GM23338 (cell line): ENCODE measurements around the gene EPHB1.

Experiments
- CREB1 ChIP-seq: fragments of 250-450 bp; sonication (Bioruptor Pico); IDR thresholded peaks from 2 replicates; pipeline ENCODE4 v1.5.0; 2020; ENCODE audit warnings: low read depth, mild to moderate bottlenecking, moderate library complexity
- EZH2 ChIP-seq: fragments of 200-600 bp; sonication (generic); IDR thresholded peaks from one replicate; pipeline ENCODE4 v1.8.0; 2017; ENCODE audit warnings: antibody characterized with exemption, mild to moderate bottlenecking, low read depth; ENCODE audit not compliant: unreplicated experiment
- EZH2phosphoT487 ChIP-seq: fragments of 200-600 bp; sonication (generic); IDR thresholded peaks from one replicate; pipeline ENCODE4 v1.8.1; 2018; ENCODE audit warnings: antibody characterized with exemption; ENCODE audit not compliant: unreplicated experiment
- POLR2AphosphoS5 ChIP-seq: IDR thresholded peaks from 2 replicates; pipeline ENCODE4 v1.6.1; 2016; ENCODE audit warnings: antibody characterized with exemption, low read depth
- ZNF114 ChIP-seq: fragments of 250-450 bp; sonication (Bioruptor Pico); IDR thresholded peaks from 2 replicates; pipeline ENCODE4 v1.5.0; 2020; ENCODE audit warnings: mild to moderate bottlenecking, moderate library complexity
- TF ChIP-seq, protein P1 (sequence below), 2 experiments: fragments of 200-600 bp in 1 of 2; sonication (generic) in 1 of 2; conservative IDR thresholded peaks; 2 replicates each; pipeline versions ENCODE4 v1.5.1 to v1.6.1; 2016 to 2017; ENCODE audit warnings: antibody characterized with exemption in 2 of 2, low read depth in 2 of 2, mild to moderate bottlenecking in 2 of 2, moderate library complexity in 1 of 2
- TF ChIP-seq, protein P2 (sequence below): IDR thresholded peaks from one replicate; pipeline ENCODE4 v1.6.1; 2018; ENCODE audit warnings: antibody characterized with exemption; ENCODE audit not compliant: unreplicated experiment
- TF ChIP-seq, protein P3 (sequence below): IDR thresholded peaks from 2 replicates; pipeline ENCODE4 v1.6.1; 2016; ENCODE audit warnings: antibody characterized with exemption
- TF ChIP-seq, protein P4 (sequence below): fragments of 250-450 bp; sonication (Bioruptor Pico); IDR thresholded peaks from 2 replicates; pipeline ENCODE4 v1.5.0; 2020; ENCODE audit warnings: mild to moderate bottlenecking, moderate library complexity

DNA sequence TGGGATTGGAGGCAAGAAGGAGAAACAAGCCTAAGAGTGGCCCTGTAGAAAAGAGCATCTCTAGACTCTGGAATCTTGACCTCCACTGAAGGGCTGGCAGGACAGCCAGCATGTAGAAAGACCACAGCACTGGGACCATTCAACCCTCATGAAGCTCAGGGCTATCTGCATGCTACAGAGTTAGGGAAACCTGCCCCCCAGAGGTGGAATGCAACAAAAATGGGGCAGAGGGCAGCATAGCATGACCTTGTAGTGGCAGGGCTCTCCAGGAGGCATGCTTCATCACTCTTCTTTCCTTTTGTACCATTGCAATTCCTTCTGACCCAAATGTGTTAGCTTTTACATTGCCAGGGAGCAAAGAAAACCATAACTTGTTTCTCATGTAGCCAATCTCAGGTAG is 445.4 kb downstream of the EPHB1 start:
- TF ChIP-seq, protein P1, sequence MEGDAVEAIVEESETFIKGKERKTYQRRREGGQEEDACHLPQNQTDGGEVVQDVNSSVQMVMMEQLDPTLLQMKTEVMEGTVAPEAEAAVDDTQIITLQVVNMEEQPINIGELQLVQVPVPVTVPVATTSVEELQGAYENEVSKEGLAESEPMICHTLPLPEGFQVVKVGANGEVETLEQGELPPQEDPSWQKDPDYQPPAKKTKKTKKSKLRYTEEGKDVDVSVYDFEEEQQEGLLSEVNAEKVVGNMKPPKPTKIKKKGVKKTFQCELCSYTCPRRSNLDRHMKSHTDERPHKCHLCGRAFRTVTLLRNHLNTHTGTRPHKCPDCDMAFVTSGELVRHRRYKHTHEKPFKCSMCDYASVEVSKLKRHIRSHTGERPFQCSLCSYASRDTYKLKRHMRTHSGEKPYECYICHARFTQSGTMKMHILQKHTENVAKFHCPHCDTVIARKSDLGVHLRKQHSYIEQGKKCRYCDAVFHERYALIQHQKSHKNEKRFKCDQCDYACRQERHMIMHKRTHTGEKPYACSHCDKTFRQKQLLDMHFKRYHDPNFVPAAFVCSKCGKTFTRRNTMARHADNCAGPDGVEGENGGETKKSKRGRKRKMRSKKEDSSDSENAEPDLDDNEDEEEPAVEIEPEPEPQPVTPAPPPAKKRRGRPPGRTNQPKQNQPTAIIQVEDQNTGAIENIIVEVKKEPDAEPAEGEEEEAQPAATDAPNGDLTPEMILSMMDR (conservative IDR thresholded peaks at IDR 0.05; ENCODE audit: low read depth in 2 of 2): peak; percentile 53 to 89
- no peak for TF ChIP-seq POLR2AphosphoS5
- TF ChIP-seq EZH2: no peak
- TF ChIP-seq, protein P2, sequence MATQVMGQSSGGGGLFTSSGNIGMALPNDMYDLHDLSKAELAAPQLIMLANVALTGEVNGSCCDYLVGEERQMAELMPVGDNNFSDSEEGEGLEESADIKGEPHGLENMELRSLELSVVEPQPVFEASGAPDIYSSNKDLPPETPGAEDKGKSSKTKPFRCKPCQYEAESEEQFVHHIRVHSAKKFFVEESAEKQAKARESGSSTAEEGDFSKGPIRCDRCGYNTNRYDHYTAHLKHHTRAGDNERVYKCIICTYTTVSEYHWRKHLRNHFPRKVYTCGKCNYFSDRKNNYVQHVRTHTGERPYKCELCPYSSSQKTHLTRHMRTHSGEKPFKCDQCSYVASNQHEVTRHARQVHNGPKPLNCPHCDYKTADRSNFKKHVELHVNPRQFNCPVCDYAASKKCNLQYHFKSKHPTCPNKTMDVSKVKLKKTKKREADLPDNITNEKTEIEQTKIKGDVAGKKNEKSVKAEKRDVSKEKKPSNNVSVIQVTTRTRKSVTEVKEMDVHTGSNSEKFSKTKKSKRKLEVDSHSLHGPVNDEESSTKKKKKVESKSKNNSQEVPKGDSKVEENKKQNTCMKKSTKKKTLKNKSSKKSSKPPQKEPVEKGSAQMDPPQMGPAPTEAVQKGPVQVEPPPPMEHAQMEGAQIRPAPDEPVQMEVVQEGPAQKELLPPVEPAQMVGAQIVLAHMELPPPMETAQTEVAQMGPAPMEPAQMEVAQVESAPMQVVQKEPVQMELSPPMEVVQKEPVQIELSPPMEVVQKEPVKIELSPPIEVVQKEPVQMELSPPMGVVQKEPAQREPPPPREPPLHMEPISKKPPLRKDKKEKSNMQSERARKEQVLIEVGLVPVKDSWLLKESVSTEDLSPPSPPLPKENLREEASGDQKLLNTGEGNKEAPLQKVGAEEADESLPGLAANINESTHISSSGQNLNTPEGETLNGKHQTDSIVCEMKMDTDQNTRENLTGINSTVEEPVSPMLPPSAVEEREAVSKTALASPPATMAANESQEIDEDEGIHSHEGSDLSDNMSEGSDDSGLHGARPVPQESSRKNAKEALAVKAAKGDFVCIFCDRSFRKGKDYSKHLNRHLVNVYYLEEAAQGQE: no peak
- no peak for TF ChIP-seq CREB1 (CRISPR knock-in tag)
- TF ChIP-seq ZNF114 (CRISPR knock-in tag): no peak
- no peak for TF ChIP-seq EZH2phosphoT487
- TF ChIP-seq, protein P3, sequence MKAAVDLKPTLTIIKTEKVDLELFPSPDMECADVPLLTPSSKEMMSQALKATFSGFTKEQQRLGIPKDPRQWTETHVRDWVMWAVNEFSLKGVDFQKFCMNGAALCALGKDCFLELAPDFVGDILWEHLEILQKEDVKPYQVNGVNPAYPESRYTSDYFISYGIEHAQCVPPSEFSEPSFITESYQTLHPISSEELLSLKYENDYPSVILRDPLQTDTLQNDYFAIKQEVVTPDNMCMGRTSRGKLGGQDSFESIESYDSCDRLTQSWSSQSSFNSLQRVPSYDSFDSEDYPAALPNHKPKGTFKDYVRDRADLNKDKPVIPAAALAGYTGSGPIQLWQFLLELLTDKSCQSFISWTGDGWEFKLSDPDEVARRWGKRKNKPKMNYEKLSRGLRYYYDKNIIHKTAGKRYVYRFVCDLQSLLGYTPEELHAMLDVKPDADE: no peak
- TF ChIP-seq, protein P4, sequence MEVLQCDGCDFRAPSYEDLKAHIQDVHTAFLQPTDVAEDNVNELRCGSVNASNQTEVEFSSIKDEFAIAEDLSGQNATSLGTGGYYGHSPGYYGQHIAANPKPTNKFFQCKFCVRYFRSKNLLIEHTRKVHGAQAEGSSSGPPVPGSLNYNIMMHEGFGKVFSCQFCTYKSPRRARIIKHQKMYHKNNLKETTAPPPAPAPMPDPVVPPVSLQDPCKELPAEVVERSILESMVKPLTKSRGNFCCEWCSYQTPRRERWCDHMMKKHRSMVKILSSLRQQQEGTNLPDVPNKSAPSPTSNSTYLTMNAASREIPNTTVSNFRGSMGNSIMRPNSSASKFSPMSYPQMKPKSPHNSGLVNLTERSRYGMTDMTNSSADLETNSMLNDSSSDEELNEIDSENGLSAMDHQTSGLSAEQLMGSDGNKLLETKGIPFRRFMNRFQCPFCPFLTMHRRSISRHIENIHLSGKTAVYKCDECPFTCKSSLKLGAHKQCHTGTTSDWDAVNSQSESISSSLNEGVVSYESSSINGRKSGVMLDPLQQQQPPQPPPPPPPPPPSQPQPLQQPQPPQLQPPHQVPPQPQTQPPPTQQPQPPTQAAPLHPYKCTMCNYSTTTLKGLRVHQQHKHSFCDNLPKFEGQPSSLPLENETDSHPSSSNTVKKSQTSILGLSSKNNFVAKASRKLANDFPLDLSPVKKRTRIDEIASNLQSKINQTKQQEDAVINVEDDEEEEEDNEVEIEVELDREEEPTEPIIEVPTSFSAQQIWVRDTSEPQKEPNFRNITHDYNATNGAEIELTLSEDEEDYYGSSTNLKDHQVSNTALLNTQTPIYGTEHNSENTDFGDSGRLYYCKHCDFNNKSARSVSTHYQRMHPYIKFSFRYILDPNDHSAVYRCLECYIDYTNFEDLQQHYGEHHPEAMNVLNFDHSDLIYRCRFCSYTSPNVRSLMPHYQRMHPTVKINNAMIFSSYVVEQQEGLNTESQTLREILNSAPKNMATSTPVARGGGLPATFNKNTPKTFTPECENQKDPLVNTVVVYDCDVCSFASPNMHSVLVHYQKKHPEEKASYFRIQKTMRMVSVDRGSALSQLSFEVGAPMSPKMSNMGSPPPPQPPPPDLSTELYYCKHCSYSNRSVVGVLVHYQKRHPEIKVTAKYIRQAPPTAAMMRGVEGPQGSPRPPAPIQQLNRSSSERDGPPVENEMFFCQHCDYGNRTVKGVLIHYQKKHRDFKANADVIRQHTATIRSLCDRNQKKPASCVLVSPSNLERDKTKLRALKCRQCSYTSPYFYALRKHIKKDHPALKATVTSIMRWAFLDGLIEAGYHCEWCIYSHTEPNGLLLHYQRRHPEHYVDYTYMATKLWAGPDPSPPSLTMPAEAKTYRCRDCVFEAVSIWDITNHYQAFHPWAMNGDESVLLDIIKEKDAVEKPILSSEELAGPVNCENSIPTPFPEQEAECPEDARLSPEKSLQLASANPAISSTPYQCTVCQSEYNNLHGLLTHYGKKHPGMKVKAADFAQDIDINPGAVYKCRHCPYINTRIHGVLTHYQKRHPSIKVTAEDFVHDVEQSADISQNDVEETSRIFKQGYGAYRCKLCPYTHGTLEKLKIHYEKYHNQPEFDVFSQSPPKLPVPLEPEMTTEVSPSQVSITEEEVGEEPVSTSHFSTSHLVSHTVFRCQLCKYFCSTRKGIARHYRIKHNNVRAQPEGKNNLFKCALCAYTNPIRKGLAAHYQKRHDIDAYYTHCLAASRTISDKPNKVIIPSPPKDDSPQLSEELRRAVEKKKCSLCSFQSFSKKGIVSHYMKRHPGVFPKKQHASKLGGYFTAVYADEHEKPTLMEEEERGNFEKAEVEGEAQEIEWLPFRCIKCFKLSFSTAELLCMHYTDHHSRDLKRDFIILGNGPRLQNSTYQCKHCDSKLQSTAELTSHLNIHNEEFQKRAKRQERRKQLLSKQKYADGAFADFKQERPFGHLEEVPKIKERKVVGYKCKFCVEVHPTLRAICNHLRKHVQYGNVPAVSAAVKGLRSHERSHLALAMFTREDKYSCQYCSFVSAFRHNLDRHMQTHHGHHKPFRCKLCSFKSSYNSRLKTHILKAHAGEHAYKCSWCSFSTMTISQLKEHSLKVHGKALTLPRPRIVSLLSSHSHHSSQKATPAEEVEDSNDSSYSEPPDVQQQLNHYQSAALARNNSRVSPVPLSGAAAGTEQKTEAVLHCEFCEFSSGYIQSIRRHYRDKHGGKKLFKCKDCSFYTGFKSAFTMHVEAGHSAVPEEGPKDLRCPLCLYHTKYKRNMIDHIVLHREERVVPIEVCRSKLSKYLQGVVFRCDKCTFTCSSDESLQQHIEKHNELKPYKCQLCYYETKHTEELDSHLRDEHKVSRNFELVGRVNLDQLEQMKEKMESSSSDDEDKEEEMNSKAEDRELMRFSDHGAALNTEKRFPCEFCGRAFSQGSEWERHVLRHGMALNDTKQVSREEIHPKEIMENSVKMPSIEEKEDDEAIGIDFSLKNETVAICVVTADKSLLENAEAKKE (CRISPR knock-in tag): no peak
